ENCODE results near the gene AGFG2. TPM values are rescaled to one million over a fixed set of nuclear protein-coding genes. Genes with fewer than 3 reads are reported as not detected.
A peak's percentile ranks its signal among the peaks of the same experiment; 100 is the strongest.
"Not testable (repeated sequence)": the region's sequence is repeated elsewhere in the genome, so short reads cannot be mapped to it uniquely, and the experiment has no call there.

The AGFG2 gene
- total RNA-seq, 1 donor from 2014 or later = 30.0 TPM

DNA sequence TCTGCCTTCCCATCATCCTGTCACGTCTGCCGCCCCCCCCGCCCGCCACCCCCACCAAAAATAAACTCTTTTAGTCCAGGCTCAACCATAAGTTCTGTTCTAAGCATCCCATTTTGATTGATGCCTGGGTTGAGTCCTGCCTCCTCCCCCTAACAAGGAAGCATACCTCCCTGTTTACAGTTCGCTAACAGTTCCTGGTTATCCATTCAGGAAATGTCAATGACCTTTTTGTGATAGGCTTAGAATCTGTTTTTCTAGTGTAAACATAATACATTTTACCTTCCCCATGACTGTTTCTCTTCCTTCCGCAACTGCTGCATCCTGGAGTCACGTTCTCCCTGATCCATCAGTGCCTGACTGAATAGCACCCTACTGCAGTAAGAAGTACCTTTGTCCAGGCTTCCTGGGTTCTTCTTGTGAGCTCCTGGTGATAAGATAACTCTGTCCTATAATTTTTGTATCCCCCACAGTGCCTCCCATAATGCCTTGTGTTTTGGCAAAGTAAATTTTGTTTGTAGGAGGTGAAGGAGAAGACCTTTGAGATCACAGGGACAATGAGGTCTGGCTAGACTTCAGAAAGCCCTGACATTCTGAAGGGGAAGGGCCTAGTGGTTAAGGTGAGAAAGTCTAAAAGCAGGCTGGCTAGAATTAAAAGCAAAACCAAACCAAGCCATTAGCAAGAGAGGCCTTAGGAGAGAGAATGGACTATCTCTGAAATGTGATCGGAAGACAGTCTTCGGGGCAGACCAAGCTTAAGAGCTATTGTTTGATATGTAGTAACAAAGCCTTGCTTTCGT lies 7.3 kb downstream of the AGFG2 start:
- Histone ChIP-seq H3K36me3 (peaks cover 0 to 17% of the 10 kb centered on the region in 2 donors), H3K27me3 (no peaks in the 10 kb centered on the region)
- intact Hi-C loops (cut with DNase I) = loop anchor here (2.0 to 10.0 kb wide), 3 partner anchors 40 to 308 kb away; partner anchors contain the start of genes FBXO24, GNB2, LRCH4 and SLC12A9

DNA sequence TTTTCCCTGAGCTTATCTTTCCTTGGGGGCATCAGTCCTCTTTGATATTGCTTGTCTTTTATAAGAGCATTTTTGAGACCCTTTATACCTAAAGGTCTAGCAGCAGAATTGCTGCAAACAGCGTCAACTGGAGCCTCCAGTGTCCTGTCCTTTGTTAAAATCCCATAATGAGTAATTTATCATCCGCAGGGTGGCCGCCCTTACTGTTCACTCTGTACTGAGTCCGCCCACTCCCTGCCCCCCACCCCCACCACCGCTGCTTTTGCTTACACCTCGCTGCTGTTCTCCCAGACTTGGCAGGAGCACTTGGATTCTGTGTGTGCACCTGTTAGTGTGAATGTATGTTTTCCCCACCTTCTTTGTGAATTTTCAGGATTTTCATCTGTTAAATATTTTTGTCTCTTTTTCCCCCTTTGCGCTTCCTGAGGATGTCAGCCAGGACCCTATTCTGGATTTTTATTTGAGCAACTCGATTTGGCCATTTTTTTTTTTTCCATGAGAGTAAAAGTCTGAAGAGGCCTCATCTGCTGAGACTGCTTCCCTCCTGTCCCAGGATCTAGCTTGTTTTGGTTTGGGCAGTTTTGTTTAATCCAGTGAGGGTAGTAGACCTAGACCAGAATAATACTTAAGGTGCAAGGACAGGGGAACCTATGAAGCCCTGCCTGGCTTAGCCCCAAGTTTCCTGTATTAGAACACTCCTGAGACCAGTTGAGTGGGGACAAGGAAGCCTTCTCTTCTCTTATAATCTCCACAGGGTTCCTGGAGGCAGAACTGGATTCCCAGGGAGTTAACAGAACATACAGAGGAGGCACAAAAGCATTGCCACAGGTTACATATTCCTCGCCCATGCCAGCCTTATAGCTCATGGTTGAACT lies 8.2 kb downstream of the AGFG2 start:
- peaks cover 28 to 43% of the 10 kb centered on the region in 2 donors for H3K4me1 ChIP-seq
- H3K4me3 ChIP-seq = no peak overlapping the region
- DNase-seq (ENCODE audit: low spot score in 2 of 2) = no peak
- TF ChIP-seq, protein P1, sequence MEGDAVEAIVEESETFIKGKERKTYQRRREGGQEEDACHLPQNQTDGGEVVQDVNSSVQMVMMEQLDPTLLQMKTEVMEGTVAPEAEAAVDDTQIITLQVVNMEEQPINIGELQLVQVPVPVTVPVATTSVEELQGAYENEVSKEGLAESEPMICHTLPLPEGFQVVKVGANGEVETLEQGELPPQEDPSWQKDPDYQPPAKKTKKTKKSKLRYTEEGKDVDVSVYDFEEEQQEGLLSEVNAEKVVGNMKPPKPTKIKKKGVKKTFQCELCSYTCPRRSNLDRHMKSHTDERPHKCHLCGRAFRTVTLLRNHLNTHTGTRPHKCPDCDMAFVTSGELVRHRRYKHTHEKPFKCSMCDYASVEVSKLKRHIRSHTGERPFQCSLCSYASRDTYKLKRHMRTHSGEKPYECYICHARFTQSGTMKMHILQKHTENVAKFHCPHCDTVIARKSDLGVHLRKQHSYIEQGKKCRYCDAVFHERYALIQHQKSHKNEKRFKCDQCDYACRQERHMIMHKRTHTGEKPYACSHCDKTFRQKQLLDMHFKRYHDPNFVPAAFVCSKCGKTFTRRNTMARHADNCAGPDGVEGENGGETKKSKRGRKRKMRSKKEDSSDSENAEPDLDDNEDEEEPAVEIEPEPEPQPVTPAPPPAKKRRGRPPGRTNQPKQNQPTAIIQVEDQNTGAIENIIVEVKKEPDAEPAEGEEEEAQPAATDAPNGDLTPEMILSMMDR (IDR thresholded peaks at IDR 0.05) = no peak
- H3K36me3 ChIP-seq = peaks cover 2 to 23% of the 10 kb centered on the region in 2 donors
- H3K27me3 ChIP-seq = no peaks in the 10 kb centered on the region
- intact Hi-C loops (cut with DNase I) = loop anchor here (2.0 to 10.0 kb wide), 3 partner anchors 40 to 308 kb away; partner anchors contain the start of genes FBXO24, GNB2, LRCH4 and SLC12A9
- peak overlapping the region; percentile 91 to 94 for H3K27ac ChIP-seq
- H3K9me3 ChIP-seq = no peaks in the 10 kb centered on the region

More for the DNA sequence above, 7.3 kb downstream of the AGFG2 start:
- no peak for DNase-seq (ENCODE audit: low spot score in 2 of 2)
- Histone ChIP-seq H3K9me3 (no peaks in the 10 kb centered on the region), H3K4me1 (peaks cover 28 to 46% of the 10 kb centered on the region in 2 donors), H3K27ac (peak overlapping the region; percentile 91 to 94), H3K4me3 (peak overlapping the region in 1 of 2 donors; percentile 11)
- TF ChIP-seq, protein P1 (IDR thresholded peaks at IDR 0.05) = no peak

GRCh38 chr7:100547872-100548271 lies 8.9 kb downstream of the AGFG2 start:
- peak overlapping the region; percentile 91 to 94 for H3K27ac ChIP-seq
- H3K4me1 ChIP-seq = peaks cover 28 to 43% of the 10 kb centered on the region in 2 donors
- TF ChIP-seq, protein P1 (IDR thresholded peaks at IDR 0.05) = no peak
- intact Hi-C loops (cut with DNase I) = loop anchor here (2.0 to 10.0 kb wide), 3 partner anchors 39 to 307 kb away; partner anchors contain the start of genes FBXO24, GNB2, LRCH4 and SLC12A9
- no peaks in the 10 kb centered on the region for H3K9me3 ChIP-seq
- H3K4me3 ChIP-seq = no peak overlapping the region
- DNase-seq (ENCODE audit: low spot score in 2 of 2) = no peak
- peaks cover 10 to 30% of the 10 kb centered on the region in 2 donors for H3K36me3 ChIP-seq
- H3K27me3 ChIP-seq = no peaks in the 10 kb centered on the region

DNA sequence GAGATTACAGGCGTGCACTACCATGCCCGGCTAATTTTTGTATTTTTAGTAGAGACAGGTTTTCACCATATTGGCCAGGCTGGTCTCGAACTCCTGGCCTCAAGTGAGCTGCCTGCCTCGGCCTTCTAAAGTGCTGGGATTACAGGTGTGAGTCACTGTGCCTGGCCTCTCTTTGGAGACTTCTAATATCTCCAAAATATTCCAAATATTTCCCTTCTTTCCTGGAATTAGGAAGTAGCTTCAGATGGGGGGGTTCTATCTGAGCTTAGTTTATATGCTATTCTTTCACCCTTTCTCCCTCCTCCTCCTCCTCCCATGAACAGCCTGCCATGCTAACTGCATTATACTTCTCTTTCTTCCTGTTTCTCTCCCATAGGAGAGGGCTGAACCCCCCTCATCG lies 9.4 kb downstream of the AGFG2 start:
- Histone ChIP-seq H3K27ac (peak overlapping the region; percentile 91 to 94), H3K36me3 (peaks cover 15 to 36% of the 10 kb centered on the region in 2 donors), H3K4me1 (peaks cover 28 to 42% of the 10 kb centered on the region in 2 donors)
- not testable (repeated sequence) for H3K4me3 ChIP-seq; H3K9me3 ChIP-seq; H3K27me3 ChIP-seq; DNase-seq (ENCODE audit: low spot score in 2 of 2)
- intact Hi-C loops (cut with DNase I) = loop anchor here (5.0 to 10.0 kb wide), 2 partner anchors 124 to 306 kb away; partner anchors contain the start of genes GNB2 and SLC12A9

- no peaks in the 10 kb centered on the region for H3K9me3 ChIP-seq
- H3K27ac ChIP-seq = no peak overlapping the region
- intact Hi-C loops (cut with DNase I) = no loop called here
- no peak overlapping the region for H3K4me3 ChIP-seq
- no peak for DNase-seq (ENCODE audit: low spot score in 2 of 2)
- TF ChIP-seq, protein P1 (IDR thresholded peaks at IDR 0.05) = no peak
- H3K4me1 ChIP-seq = peaks cover 9 to 11% of the 10 kb centered on the region in 2 donors
- H3K36me3 ChIP-seq = peaks cover 43 to 65% of the 10 kb centered on the region in 2 donors
- no peaks in the 10 kb centered on the region for H3K27me3 ChIP-seq
Observed at GRCh38 chr7:100552532-100552931, 13.5 kb downstream of the AGFG2 start.

Measured in ascending aorta (tissue), 2 donors.